Cardiac muscle cell (in vitro differentiated cells and primary cell): ENCODE results near the gene GOLGA5. TPM values are rescaled to one million over a fixed set of nuclear protein-coding genes. Genes with fewer than 3 reads are reported as not detected.

ENCODE experiments used
- DNase-seq, 2 donors: peaks; one replicate each; pipeline versions ENCODE4 v3.0.0 to v3.0.0-alpha.2; 2010 to 2017; ENCODE audit warnings: low read depth in 1 of 2, low spot score in 1 of 2
- H3K27ac ChIP-seq: fragments of 200-600 bp; sonication (generic); 2 replicates; pipeline ENCODE4 v1.5.1; 2016
- H3K27me3 ChIP-seq: fragments of 200-600 bp; sonication (generic); 2 replicates; pipeline ENCODE4 v1.6.0; 2016; ENCODE audit warnings: control low read depth
- H3K36me3 ChIP-seq: fragments of 200-600 bp; sonication (generic); 2 replicates; pipeline ENCODE4 v1.5.1; 2016; ENCODE audit warnings: control low read depth
- H3K4me1 ChIP-seq: fragments of 200-600 bp; sonication (generic); 2 replicates; pipeline ENCODE4 v1.8.1; 2017; ENCODE audit warnings: low read depth, mild to moderate bottlenecking, mixed run types
- H3K4me3 ChIP-seq: fragments of 200-600 bp; sonication (generic); 2 replicates; pipeline ENCODE4 v1.5.1; 2016; ENCODE audit warnings: mild to moderate bottlenecking
- H3K9me3 ChIP-seq: fragments of 200-600 bp; sonication (generic); 2 replicates; pipeline ENCODE4 v1.5.1; 2017; ENCODE audit warnings: low read depth, mild to moderate bottlenecking, control low read depth
- polyA plus RNA-seq: library from polyadenylated mRNA; unstranded; fragments of >200 nt; fragmentation: Nextera tagmentation; extraction: Ambion mirVana; gene quantifications from 2 replicates; pipeline ENCODE4 v1.2.1, GENCODE V29; 2016
- total RNA-seq: library from RNA; depleted of rRNA; stranded (reverse); fragments of >200 nt; gene quantifications from 2 replicates; pipeline ENCODE4 v1.2.3, GENCODE V29; 2016
- TF ChIP-seq, protein P1 (sequence below): IDR thresholded peaks from 2 replicates; pipeline ENCODE4 v1.5.1; 2012; ENCODE audit warnings: low read depth, mild to moderate bottlenecking, low read length

The GOLGA5 gene
- total and polyA plus RNA-seq, 2 experiments from 2014 or later, result 21.8 to 32.5 TPM

DNA sequence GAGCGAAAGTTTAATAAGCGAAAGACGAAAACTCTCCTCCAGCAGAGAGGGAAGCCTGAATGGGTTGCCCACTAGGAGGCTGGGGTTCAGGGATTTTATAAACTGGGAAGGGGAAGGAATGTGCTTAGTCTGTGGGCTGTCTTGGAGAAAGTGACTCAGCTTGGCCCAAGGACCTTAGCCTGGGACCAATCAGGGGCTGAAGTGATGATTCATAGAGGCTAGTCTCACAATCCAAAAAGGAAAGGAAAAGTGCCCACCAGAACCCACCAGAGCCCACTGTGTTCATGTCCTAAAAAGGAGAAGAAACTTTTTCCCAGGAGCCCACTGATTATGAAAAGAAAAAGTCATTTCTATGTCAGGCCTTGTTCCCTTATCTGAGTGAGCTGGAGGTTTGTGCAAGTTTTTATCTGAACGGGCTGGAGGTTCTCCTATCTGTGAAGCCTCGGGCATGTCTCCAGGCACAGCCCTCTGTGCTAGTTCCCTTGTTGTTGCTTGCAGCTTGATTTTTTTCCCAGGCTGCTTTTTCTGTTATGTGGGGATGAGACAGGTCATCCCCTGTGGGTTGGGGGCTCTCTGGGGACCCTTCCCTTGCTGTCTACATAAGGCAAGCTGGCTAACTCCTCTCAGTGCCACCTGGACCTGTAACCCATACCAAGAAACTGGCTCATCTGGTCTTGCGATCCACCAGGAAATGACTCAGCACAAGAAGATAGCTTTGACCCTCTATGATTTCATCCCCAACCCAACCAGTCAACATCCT is 8.3 kb upstream of the GOLGA5 start:
- Histone ChIP-seq H3K27me3 (no peaks in the 10 kb centered on the region), H3K36me3 (no peaks in the 10 kb centered on the region), H3K4me3 (no peak overlapping the region), H3K27ac (peak overlapping the region; percentile 79), H3K9me3 (no peaks in the 10 kb centered on the region), H3K4me1 (no peaks in the 10 kb centered on the region)
- TF ChIP-seq, protein P1, sequence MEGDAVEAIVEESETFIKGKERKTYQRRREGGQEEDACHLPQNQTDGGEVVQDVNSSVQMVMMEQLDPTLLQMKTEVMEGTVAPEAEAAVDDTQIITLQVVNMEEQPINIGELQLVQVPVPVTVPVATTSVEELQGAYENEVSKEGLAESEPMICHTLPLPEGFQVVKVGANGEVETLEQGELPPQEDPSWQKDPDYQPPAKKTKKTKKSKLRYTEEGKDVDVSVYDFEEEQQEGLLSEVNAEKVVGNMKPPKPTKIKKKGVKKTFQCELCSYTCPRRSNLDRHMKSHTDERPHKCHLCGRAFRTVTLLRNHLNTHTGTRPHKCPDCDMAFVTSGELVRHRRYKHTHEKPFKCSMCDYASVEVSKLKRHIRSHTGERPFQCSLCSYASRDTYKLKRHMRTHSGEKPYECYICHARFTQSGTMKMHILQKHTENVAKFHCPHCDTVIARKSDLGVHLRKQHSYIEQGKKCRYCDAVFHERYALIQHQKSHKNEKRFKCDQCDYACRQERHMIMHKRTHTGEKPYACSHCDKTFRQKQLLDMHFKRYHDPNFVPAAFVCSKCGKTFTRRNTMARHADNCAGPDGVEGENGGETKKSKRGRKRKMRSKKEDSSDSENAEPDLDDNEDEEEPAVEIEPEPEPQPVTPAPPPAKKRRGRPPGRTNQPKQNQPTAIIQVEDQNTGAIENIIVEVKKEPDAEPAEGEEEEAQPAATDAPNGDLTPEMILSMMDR, result peak; percentile 38
- DNase-seq, result peak in 1 of 2 donors; percentile 93

DNA sequence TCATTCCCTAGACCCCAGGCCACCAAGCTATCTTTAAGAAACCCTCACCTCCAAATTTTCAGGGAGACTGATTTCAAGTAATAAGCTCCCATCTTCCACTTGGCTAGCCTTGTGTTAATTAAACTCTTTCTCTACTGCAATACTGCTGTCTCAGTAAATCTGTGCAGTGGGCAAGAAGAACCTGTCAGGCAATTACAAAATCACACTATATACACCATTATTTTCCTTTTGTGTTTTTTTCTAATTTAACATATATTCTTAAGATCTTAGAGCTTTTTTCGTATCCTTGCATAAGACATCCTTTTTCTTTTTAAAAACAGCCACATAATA is 7.7 kb upstream of the GOLGA5 start:
- peak overlapping the region; percentile 79 for H3K27ac ChIP-seq
- no peak overlapping the region for H3K4me3 ChIP-seq
- H3K9me3 ChIP-seq, result no peaks in the 10 kb centered on the region
- H3K4me1 ChIP-seq, result no peaks in the 10 kb centered on the region
- no peaks in the 10 kb centered on the region for H3K27me3 ChIP-seq
- TF ChIP-seq, protein P1, result no peak
- H3K36me3 ChIP-seq, result no peaks in the 10 kb centered on the region
- DNase-seq, result no peak

DNA sequence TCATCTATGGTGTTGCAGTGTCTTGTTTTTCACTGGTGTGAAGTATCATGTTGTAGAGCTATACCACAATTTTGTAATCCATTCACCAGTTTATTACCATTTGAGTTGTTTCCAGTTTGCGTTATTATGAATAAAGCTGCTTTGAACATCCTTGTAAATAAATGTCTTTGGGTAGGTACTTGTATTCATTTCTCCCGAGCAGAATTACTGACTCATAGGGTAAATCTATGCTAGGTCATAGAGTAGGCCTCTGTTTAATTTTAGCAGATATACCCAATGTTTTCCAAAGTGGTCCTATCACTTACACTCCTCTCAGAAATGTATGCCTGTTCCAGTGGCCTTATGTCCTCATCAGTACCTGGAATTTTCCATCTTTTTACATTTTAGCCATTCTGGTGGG is 6.6 kb upstream of the GOLGA5 start:
- TF ChIP-seq, protein P1, result no peak
- Histone ChIP-seq H3K36me3 (no peaks in the 10 kb centered on the region), H3K4me3 (no peak overlapping the region), H3K9me3 (no peaks in the 10 kb centered on the region), H3K27ac (no peak overlapping the region), H3K27me3 (no peaks in the 10 kb centered on the region), H3K4me1 (no peaks in the 10 kb centered on the region)
- DNase-seq, result no peak

DNA sequence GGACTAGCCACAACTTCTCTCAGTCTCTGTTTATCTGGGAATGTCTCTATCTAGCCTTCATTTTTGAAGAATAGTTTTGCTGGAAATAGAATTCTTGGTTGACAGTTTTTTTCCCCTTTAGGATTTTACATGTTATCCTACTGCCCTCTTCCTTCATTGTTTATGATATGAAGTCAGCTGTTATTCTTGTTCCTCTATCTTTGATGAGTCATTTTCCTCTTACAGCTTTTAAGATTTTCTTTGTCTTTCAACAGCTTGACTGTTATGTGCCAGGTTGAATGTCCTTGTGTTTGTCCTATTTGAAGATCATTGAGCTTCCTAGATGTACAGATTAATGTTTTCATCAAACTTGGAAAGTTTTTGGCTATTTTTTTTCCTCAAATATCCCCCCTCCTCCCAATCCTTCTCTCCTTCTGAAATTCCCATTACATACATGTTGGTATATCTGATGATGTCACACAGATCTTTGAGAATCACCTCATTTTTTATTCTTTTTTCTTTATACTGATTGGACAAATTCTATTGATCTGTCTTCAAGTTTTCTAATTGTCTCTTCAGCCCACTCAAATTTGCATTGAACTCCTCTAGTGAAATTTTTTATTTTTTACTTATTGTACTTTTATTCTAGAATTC is 4.5 kb upstream of the GOLGA5 start:
- Histone ChIP-seq H3K27me3 (no peaks in the 10 kb centered on the region), H3K9me3 (no peaks in the 10 kb centered on the region), H3K36me3 (no peaks in the 10 kb centered on the region), H3K4me1 (no peaks in the 10 kb centered on the region), H3K4me3 (no peak overlapping the region), H3K27ac (no peak overlapping the region)
- TF ChIP-seq, protein P1, result no peak
- DNase-seq, result no peak

DNA sequence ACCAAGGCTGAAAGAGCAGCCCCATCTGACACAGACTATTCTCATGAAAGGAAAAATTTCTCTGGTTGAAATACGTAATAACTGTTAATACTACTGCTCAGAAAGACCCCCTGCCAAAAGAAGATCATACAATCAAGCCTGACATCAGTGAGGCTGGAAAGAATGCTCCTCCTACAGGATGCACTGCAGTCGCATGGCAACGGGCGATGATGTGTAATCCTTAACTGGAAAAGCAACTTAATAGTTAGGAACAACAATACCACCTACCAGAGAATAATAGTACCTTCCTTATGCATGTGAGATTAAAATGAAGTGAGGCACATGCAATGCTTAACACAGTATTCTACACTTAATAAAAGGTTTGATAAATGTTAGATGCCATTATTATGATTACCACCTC is 1.2 kb upstream of the GOLGA5 start:
- Histone ChIP-seq H3K27me3 (no peaks in the 10 kb centered on the region), H3K27ac (no peak overlapping the region), H3K4me3 (no peak overlapping the region), H3K4me1 (peaks cover 9% of the 10 kb centered on the region), H3K36me3 (peaks cover 11% of the 10 kb centered on the region), H3K9me3 (no peaks in the 10 kb centered on the region)
- TF ChIP-seq, protein P1, result no peak
- peak in 1 of 2 donors; percentile 28 for DNase-seq
